ENCODE measurements around the gene MAP3K6. TPM values are rescaled to one million over a fixed set of nuclear protein-coding genes. Genes with fewer than 3 reads are reported as not detected.

The MAP3K6 gene
- total and polyA plus RNA-seq, 2 of the 13 experiments (the other 11 are each of a cell fraction or from before 2014, with no cell fraction given) = 2.7 to 3.2 TPM

DNA sequence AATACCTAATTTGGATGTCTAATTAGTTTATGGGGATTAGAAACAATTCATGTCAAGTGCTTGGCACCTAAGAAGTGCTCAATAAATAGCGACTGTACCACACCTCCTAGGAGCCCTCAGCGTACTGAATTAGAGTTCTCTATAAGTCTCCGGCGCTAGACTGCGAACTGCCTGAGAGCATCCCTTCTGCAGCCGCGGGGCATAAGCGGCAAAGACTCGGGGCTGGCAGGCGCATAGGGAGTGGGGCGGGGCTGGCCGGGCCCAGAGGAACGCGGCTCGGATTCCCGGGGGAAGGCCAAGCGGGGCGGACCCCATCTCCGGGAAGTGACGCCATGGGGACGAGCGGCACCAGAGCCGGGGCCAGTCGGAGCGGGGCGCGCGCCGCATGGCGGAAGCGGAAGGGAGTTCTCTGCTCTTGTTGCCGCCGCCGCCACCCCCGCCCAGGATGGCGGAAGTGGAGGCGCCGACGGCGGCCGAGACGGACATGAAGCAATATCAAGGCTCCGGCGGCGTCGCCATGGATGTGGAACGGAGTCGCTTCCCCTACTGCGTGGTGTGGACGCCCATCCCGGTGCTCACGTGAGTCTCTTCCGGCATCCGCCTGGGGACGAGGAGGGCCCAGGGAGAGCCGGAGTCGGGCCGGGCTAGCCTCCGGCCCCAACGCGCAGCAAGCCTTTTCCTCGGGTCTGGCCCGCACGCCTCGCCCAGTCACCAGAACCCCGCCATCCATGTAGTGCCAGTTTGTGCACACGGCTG, 44.8 kb downstream of the MAP3K6 start, which contains the start of gene TMEM222 (continued):
- TF ChIP-seq, protein P1, sequence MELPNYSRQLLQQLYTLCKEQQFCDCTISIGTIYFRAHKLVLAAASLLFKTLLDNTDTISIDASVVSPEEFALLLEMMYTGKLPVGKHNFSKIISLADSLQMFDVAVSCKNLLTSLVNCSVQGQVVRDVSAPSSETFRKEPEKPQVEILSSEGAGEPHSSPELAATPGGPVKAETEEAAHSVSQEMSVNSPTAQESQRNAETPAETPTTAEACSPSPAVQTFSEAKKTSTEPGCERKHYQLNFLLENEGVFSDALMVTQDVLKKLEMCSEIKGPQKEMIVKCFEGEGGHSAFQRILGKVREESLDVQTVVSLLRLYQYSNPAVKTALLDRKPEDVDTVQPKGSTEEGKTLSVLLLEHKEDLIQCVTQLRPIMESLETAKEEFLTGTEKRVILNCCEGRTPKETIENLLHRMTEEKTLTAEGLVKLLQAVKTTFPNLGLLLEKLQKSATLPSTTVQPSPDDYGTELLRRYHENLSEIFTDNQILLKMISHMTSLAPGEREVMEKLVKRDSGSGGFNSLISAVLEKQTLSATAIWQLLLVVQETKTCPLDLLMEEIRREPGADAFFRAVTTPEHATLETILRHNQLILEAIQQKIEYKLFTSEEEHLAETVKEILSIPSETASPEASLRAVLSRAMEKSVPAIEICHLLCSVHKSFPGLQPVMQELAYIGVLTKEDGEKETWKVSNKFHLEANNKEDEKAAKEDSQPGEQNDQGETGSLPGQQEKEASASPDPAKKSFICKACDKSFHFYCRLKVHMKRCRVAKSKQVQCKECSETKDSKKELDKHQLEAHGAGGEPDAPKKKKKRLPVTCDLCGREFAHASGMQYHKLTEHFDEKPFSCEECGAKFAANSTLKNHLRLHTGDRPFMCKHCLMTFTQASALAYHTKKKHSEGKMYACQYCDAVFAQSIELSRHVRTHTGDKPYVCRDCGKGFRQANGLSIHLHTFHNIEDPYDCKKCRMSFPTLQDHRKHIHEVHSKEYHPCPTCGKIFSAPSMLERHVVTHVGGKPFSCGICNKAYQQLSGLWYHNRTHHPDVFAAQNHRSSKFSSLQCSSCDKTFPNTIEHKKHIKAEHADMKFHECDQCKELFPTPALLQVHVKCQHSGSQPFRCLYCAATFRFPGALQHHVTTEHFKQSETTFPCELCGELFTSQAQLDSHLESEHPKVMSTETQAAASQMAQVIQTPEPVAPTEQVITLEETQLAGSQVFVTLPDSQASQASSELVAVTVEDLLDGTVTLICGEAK (IDR thresholded peaks at IDR 0.05) = peak; percentile 93
- TF ChIP-seq, protein P1 (CRISPR knock-in tag; IDR thresholded peaks at IDR 0.05) = peak; percentile 87
- peak; percentile 66 for TF ChIP-seq ZBTB38 (CRISPR knock-in tag; IDR thresholded peaks at IDR 0.05)
- TF ChIP-seq FOXA1 (IDR thresholded peaks at IDR 0.05) = no peak
- TF ChIP-seq FOXA1 (CRISPR knock-in tag; IDR thresholded peaks at IDR 0.05) = no peak
- TF ChIP-seq, protein P2, sequence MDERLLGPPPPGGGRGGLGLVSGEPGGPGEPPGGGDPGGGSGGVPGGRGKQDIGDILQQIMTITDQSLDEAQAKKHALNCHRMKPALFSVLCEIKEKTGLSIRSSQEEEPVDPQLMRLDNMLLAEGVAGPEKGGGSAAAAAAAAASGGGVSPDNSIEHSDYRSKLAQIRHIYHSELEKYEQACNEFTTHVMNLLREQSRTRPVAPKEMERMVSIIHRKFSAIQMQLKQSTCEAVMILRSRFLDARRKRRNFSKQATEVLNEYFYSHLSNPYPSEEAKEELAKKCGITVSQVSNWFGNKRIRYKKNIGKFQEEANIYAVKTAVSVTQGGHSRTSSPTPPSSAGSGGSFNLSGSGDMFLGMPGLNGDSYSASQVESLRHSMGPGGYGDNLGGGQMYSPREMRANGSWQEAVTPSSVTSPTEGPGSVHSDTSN (CRISPR knock-in tag; IDR thresholded peaks at IDR 0.05) = no peak
- TF ChIP-seq TBX2 (CRISPR knock-in tag; IDR thresholded peaks at IDR 0.05; ENCODE audit: borderline replicate concordance) = peak; percentile 79; the same call in 1 of the 2 replicates
- TF ChIP-seq ZNF616 (CRISPR knock-in tag; IDR thresholded peaks at IDR 0.05; ENCODE audit: low read depth) = 0 out of 2 replicates have a peak, but pooled peaks have one; percentile 38
- TF ChIP-seq ZNF557 (CRISPR knock-in tag; IDR thresholded peaks at IDR 0.05) = 0 out of 2 replicates have a peak, but pooled peaks have one; percentile 49
- TF ChIP-seq SIX1 (CRISPR knock-in tag; IDR thresholded peaks at IDR 0.05; ENCODE audit: borderline replicate concordance) = no peak
- peak; percentile 41; the same call in 1 of the 2 replicates for TF ChIP-seq ZNF891 (CRISPR knock-in tag; IDR thresholded peaks at IDR 0.05)
- 0 out of 2 replicates have a peak, but pooled peaks have one; percentile 68 for TF ChIP-seq MIER2 (CRISPR knock-in tag; IDR thresholded peaks at IDR 0.05)
- TF ChIP-seq ZNF75D (CRISPR knock-in tag; IDR thresholded peaks at IDR 0.05; ENCODE audit: borderline replicate concordance) = no peak
- TF ChIP-seq ZBTB49 (CRISPR knock-in tag; IDR thresholded peaks at IDR 0.05; ENCODE audit: borderline replicate concordance) = no peak
